ENCODE measurements around the gene SIX5.
A peak's percentile ranks its signal among the peaks of the same experiment; 100 is the strongest.

The SIX5 gene

DNA sequence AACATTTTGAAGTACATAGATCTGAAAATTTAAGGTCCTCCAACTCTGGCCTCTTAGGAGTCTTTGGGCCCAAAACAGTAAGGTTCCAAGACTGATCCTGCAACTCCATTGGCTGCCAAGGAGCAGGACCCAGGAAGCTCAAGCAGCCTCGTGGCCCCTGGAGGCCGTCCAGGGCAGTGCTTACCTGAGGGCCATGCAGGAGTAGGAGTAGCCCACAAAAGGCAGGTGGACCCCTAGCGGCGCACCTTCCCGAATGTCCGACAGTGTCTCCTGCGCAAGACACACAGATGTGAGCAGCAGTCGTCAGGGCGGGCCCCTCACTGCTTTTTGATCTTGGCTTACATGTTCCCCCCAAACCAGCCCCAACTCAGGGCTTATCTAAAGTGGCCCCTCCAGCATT lies 5.7 kb upstream of the SIX5 start:
- TF ChIP-seq MYC (IDR thresholded peaks at IDR 0.05; ENCODE audit: low read depth, low read length) (no peak), MAX (IDR thresholded peaks at IDR 0.05; ENCODE audit: low read depth, low read length) (no peak), POLR2A (IDR thresholded peaks at IDR 0.05; ENCODE audit: extremely low read depth, insufficient read length) (no peak)
- TF ChIP-seq, protein P1, sequence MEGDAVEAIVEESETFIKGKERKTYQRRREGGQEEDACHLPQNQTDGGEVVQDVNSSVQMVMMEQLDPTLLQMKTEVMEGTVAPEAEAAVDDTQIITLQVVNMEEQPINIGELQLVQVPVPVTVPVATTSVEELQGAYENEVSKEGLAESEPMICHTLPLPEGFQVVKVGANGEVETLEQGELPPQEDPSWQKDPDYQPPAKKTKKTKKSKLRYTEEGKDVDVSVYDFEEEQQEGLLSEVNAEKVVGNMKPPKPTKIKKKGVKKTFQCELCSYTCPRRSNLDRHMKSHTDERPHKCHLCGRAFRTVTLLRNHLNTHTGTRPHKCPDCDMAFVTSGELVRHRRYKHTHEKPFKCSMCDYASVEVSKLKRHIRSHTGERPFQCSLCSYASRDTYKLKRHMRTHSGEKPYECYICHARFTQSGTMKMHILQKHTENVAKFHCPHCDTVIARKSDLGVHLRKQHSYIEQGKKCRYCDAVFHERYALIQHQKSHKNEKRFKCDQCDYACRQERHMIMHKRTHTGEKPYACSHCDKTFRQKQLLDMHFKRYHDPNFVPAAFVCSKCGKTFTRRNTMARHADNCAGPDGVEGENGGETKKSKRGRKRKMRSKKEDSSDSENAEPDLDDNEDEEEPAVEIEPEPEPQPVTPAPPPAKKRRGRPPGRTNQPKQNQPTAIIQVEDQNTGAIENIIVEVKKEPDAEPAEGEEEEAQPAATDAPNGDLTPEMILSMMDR (IDR thresholded peaks at IDR 0.05; ENCODE audit: low read depth, low read length) = no peak
- DNase-seq (ENCODE audit: low read depth) = no peak
- no peak overlapping the region for H3K4me3 ChIP-seq (ENCODE audit: low read depth, low read length)

DNA sequence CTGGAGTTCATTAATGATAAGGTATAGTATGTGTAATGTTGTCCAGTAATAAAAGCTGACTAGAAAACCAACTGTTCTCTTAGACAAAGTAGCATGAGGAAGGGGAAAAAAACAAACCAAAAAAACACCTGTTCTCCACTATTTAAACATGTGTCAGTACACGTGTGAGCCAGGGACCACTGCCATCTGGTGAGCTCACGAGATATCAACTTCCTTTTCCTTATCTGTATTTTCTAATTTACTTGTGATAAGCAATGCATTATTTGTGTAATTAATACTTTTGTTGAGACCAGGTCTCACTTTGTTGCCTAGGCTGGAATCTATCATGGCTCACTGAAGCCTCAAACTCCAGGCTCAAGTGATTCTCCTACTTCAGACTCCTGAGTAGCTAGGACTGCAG lies 4.3 kb upstream of the SIX5 start:
- no peak for DNase-seq (ENCODE audit: low read depth)
- no peak overlapping the region for H3K4me3 ChIP-seq (ENCODE audit: low read depth, low read length)
- TF ChIP-seq MYC (IDR thresholded peaks at IDR 0.05; ENCODE audit: low read depth, low read length) = no peak
- no peak for TF ChIP-seq POLR2A (IDR thresholded peaks at IDR 0.05; ENCODE audit: extremely low read depth, insufficient read length)

DNA sequence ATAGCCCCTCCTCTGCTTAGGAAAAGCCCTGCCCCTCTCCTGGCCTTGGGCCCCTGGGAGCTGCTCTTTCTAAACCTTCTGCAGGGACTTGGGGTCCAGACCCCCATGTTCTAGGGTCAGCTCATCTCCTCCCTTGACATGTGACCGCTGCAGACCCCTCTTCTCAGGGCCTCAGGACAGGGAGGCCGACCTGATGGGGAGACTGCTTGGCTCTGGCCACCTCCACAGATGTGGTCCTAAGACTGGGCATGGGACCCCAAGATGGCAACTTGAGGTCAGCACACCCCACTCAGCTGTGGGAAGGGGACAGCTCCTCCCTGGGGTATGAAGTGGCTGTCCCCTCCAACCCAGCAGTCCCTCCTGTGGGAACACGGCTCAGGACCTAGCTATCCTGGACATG lies 3.9 kb upstream of the SIX5 start:
- H3K4me3 ChIP-seq (ENCODE audit: low read depth, low read length) = no peak overlapping the region
- no peak for TF ChIP-seq MAX (IDR thresholded peaks at IDR 0.05; ENCODE audit: low read depth, low read length)
- TF ChIP-seq, protein P1 (IDR thresholded peaks at IDR 0.05; ENCODE audit: low read depth, low read length) = no peak
- no peak for TF ChIP-seq MYC (IDR thresholded peaks at IDR 0.05; ENCODE audit: low read depth, low read length)
- no peak for TF ChIP-seq POLR2A (IDR thresholded peaks at IDR 0.05; ENCODE audit: extremely low read depth, insufficient read length)
- DNase-seq (ENCODE audit: low read depth) = no peak

DNA sequence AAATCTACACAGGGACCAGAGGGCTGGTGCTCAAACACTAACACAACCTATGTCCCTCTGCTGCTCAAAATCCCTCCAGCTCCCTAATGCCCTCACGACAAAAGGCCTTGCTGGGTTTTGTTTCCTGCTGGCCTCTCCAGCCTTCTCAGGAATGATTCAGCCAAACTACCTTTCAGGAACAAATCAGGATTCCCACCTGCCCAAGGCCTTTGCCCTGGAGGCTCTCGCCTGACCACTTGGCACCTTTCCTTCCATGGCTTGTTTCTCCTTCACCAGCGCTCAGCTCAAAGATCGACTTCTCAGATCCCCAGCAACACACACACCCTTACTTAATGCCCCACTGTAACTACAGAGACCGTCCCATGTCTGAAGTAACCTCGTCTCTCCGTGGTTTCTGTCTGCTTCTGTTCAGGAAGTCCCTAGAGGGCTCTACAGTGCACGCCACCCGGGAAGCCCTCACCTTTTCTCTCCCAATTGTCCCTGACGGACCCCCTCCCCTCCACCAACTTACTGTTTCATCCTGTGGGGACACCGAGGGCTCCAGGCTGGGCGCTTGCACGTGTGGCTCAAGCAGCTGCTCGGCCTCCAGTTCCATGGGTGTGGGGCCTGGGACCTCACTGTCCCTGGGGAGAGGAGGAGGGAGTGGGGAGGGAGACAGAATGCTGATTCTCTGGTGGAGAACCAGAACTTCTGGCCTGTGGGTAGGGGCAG lies 3.2 kb upstream of the SIX5 start:
- TF ChIP-seq, protein P1 (IDR thresholded peaks at IDR 0.05; ENCODE audit: low read depth, low read length) = no peak
- TF ChIP-seq MAX (IDR thresholded peaks at IDR 0.05; ENCODE audit: low read depth, low read length) = no peak
- no peak for TF ChIP-seq POLR2A (IDR thresholded peaks at IDR 0.05; ENCODE audit: extremely low read depth, insufficient read length)
- no peak for TF ChIP-seq MYC (IDR thresholded peaks at IDR 0.05; ENCODE audit: low read depth, low read length)
- peak; percentile 46 for DNase-seq (ENCODE audit: low read depth)
- no peak overlapping the region for H3K4me3 ChIP-seq (ENCODE audit: low read depth, low read length)

DNA sequence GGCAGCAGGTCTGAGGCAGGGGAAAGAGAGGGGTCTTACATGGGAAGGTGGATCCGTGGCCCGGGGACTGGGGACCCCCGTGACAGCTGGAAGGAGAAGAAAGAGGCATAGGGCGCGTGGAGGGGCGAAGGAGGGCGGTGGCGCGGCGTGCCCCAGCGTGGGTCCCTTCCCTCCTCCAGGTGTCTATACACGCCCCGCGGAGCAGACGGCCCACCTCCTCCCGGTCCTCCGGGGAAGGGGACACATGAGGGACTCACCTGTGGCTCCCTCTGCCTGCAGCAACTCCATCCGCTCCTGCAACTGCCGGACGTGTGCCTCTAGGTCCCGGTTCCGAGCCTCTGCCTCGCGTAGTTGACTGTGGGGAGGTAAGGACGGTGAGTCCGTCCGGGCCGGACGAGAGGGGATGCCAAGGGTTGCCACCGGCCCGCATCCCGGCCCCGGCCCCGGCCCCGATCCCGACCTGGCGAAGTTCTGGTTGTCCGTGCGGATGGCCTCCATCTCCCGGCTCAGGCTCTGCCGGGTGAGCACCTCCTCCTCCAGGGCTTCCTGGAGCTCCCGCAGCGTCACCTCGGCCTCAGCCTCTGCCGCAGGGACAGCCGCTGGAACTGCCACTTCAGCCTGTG lies 2.4 kb upstream of the SIX5 start:
- TF ChIP-seq, protein P1 (IDR thresholded peaks at IDR 0.05; ENCODE audit: low read depth, low read length) = no peak
- TF ChIP-seq MAX (IDR thresholded peaks at IDR 0.05; ENCODE audit: low read depth, low read length) = no peak
- TF ChIP-seq POLR2A (IDR thresholded peaks at IDR 0.05; ENCODE audit: extremely low read depth, insufficient read length) = no peak
- TF ChIP-seq MYC (IDR thresholded peaks at IDR 0.05; ENCODE audit: low read depth, low read length) = no peak
- DNase-seq (ENCODE audit: low read depth) = no peak
- H3K4me3 ChIP-seq (ENCODE audit: low read depth, low read length) = no peak overlapping the region

GRCh38 chr19:45770192-45771101 lies 1.4 kb upstream of the SIX5 start:
- peak; percentile 13; the same call in 1 of the 2 replicates for TF ChIP-seq MYC (IDR thresholded peaks at IDR 0.05; ENCODE audit: low read depth, low read length)
- TF ChIP-seq, protein P1 (IDR thresholded peaks at IDR 0.05; ENCODE audit: low read depth, low read length) = peak; percentile 50
- TF ChIP-seq POLR2A (IDR thresholded peaks at IDR 0.05; ENCODE audit: extremely low read depth, insufficient read length) = no peak
- DNase-seq (ENCODE audit: low read depth) = peak; percentile 85
- H3K4me3 ChIP-seq (ENCODE audit: low read depth, low read length) = no peak overlapping the region
